ENCODE measurements around the gene TWF2.
A peak's percentile ranks its signal among the peaks of the same experiment; 100 is the strongest.

The TWF2 gene

GRCh38 chr3:52202384-52203077 is 36.4 kb downstream of the TWF2 start:
- DNase-seq (ENCODE audit: low read depth, low spot score): no peak

GRCh38 chr3:52200981-52201679 is 37.8 kb downstream of the TWF2 start:
- no peak for DNase-seq (ENCODE audit: low read depth, low spot score)

GRCh38 chr3:52198643-52199608 is 40.0 kb downstream of the TWF2 start:
- DNase-seq (ENCODE audit: low read depth, low spot score): no peak

GRCh38 chr3:52197842-52198625 is 40.9 kb downstream of the TWF2 start, which contains the start of gene ALAS1:
Gene ALAS1, plus strand, starts transcription at chr3:52198160. Its CDS starts 1,082 bp downstream, at chr3:52199242.
- peak; percentile 72 for DNase-seq (ENCODE audit: low read depth, low spot score)

DNA sequence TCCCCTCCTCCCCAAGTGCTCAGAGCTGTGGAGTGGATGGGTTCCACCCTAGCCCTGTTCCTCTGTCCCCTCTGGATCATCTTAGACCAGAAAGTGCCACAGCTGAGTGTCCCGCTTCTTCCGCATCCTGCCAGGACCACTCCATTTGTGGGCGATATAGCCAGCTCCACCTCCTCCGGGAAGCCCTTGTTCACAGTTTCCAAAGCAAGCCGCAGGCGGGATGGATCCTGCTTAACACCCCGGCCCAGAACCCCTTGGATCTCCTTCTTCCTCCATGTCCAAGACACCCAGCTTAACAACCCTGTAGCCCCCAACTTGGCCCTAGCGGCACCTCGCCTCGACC is 41.5 kb downstream of the TWF2 start:
- no peak for DNase-seq (ENCODE audit: low read depth, low spot score)

- no peak for DNase-seq (ENCODE audit: low read depth, low spot score)
Observed at GRCh38 chr3:52196977-52197376, 42.0 kb downstream of the TWF2 start.

GRCh38 chr3:52195823-52196331 is 43.1 kb downstream of the TWF2 start:
- DNase-seq (ENCODE audit: low read depth, low spot score): no peak

- DNase-seq (ENCODE audit: low read depth, low spot score): no peak
Observed at GRCh38 chr3:52195291-52195597, 43.7 kb downstream of the TWF2 start.

DNA sequence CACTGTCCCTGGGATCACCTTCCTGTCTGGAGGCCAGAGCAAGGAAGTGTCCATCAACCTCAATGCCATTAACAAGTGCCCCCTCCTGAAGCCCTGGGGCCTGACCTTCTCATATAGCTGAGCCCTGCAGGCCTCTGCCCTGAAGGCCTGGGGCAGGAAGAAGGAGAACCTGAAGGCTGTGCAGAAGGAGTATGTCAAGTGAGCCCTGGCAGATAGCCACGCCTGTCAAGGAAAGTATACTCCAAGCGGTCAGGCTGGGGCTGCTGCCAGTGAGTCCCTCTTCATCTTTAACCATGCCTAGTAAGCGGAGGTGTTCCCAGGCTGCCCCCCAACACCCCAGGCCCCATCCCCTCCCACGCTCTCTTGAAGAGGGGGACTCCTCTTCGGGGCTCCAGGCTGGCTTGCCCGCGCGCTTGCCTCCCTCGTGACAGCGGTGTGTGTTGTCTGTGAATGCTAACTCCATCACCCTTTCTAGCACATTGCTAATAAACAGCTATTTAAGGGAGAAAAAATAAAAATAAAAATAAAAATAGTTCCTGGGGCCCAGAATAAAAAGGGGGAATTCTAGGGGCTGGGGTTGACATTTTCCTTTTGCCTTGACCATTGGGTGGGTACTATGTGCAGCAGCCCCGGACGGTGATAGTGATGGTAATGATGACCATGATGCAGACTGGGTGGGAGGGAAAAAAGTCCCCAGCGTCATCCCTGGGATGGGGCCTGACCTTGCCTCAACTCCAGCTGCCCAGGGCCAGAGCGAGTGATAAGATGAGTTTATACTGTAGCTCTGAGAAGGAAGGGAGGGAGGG is 44.3 kb downstream of the TWF2 start:
- DNase-seq (ENCODE audit: low read depth, low spot score): no peak

- no peak for DNase-seq (ENCODE audit: low read depth, low spot score)
Observed at GRCh38 chr3:52193065-52193464, 45.9 kb downstream of the TWF2 start.

DNA sequence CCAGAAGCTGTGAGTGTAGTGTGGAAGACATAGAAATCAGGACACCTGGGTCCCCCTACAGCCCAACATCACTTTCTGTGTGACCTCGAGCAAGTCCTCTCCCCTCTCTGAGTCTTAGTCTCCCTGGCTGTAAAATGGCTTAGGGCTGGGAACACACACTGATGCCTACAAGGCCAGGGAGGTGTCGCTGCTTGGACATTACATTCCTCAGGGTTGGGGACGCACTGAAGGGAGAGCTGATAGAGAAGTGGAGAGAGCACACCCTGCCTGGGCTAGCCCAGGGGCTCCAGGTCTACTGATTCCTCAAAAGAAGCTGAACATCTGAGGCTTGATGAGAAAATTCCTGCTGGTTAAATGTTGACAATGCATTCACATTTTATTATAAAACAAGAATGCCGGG is 47.3 kb downstream of the TWF2 start:
- DNase-seq (ENCODE audit: low read depth, low spot score): no peak

DNA sequence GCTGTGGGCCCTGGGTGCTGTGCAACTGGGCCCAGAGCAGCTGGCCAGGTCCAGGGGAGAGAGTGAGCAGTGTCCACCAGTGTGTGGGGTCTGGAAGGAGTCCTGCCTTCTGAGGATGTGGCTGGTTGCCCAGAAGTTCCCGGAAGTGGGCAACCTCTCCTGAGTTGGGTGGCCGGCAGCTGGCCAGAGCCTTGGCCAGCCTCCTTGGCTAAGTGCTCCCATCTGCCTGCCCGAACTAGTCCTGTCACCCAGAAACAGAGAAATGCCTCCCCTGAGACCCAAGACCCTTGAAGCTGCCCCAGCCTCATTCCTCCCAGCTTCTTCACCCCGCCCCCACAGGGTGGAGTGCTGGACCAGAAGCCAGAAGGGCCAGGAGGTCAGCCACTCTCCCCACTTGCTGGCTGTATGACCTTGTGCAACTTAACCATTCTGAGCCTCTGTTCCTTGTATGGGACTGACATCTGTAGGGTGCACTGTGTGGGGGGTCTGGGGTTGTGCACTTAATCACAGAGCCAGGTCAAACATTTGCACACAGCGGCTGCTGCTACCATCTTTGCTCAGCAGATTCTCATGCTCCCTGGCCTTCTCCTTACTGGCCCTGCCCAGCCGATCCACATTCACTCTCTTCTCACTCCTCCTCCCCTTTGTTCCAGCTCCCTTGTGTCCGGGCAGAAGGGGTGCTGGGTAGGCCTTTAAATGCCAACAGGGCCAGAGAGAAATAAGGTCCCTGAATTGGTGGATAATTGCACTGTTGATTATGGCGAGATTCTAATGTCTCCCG is 48.5 kb downstream of the TWF2 start:
- DNase-seq (ENCODE audit: low read depth, low spot score): no peak

- DNase-seq (ENCODE audit: low read depth, low spot score): no peak
Observed at GRCh38 chr3:52188556-52188955, 50.4 kb downstream of the TWF2 start.

GRCh38 chr3:52186729-52187128 is 52.2 kb downstream of the TWF2 start:
- no peak for DNase-seq (ENCODE audit: low read depth, low spot score)

GRCh38 chr3:52185837-52186236 is 53.1 kb downstream of the TWF2 start:
- no peak for DNase-seq (ENCODE audit: low read depth, low spot score)

DNA sequence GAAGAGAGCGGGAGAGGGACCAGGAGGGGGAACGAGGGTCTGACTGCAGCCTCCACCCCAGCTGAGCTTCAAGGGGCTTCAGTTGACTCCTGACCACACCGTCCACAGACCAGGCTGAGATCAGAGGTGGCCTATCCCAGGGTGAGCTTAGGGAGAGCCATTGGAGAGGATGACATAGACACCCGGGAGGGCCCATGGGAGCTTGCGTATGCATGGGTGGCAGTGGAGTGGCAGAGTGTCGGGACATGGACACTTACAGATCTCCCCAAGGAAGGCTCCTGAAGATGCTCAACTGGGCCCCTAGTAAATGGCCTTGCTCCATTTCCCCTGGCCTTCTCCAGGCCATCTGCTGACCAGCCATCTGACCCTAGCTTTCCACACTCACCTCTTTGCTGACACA is 53.6 kb downstream of the TWF2 start:
- no peak for DNase-seq (ENCODE audit: low read depth, low spot score)

- no peak for DNase-seq (ENCODE audit: low read depth, low spot score)
Observed at GRCh38 chr3:52184690-52185089, 54.3 kb downstream of the TWF2 start.

GRCh38 chr3:52183786-52184445 is 55.0 kb downstream of the TWF2 start:
- DNase-seq (ENCODE audit: low read depth, low spot score): no peak

GRCh38 chr3:52182691-52183090 is 56.3 kb downstream of the TWF2 start:
- DNase-seq (ENCODE audit: low read depth, low spot score): no peak
